Measurements from ENCODE around the gene ATAD3A.

GRCh38 chr1:1556505-1556904 lies 44.5 kb downstream of the ATAD3A start:
- TF ChIP-seq ZNF362 (tag by site-specific recombination; IDR thresholded peaks at IDR 0.05) (no peak), ZNF623 (tag by site-specific recombination; IDR thresholded peaks at IDR 0.05) (no peak), SETDB1 (IDR thresholded peaks at IDR 0.05; ENCODE audit: insufficient read length, low read length) (no peak), ZBTB1 (tag by site-specific recombination; IDR thresholded peaks at IDR 0.05) (no peak), CTCF (tag by site-specific recombination; IDR thresholded peaks at IDR 0.05) (no peak), ZNF776 (tag by site-specific recombination; IDR thresholded peaks at IDR 0.05; ENCODE audit: borderline replicate concordance) (no peak), ZNF121 (tag by site-specific recombination; IDR thresholded peaks at IDR 0.05) (no peak), TCF7L2 (IDR thresholded peaks at IDR 0.05; ENCODE audit: borderline replicate concordance, low read depth, low read length) (no peak), ZNF341 (tag by site-specific recombination; IDR thresholded peaks at IDR 0.05; ENCODE audit: low read depth) (no peak), KLF16 (tag by site-specific recombination; IDR thresholded peaks at IDR 0.05) (no peak)
- TF ChIP-seq, protein P1, sequence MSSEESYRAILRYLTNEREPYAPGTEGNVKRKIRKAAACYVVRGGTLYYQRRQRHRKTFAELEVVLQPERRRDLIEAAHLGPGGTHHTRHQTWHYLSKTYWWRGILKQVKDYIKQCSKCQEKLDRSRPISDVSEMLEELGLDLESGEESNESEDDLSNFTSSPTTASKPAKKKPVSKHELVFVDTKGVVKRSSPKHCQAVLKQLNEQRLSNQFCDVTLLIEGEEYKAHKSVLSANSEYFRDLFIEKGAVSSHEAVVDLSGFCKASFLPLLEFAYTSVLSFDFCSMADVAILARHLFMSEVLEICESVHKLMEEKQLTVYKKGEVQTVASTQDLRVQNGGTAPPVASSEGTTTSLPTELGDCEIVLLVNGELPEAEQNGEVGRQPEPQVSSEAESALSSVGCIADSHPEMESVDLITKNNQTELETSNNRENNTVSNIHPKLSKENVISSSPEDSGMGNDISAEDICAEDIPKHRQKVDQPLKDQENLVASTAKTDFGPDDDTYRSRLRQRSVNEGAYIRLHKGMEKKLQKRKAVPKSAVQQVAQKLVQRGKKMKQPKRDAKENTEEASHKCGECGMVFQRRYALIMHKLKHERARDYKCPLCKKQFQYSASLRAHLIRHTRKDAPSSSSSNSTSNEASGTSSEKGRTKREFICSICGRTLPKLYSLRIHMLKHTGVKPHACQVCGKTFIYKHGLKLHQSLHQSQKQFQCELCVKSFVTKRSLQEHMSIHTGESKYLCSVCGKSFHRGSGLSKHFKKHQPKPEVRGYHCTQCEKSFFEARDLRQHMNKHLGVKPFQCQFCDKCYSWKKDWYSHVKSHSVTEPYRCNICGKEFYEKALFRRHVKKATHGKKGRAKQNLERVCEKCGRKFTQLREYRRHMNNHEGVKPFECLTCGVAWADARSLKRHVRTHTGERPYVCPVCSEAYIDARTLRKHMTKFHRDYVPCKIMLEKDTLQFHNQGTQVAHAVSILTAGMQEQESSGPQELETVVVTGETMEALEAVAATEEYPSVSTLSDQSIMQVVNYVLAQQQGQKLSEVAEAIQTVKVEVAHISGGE (tag by site-specific recombination; conservative IDR thresholded peaks at IDR 0.05; ENCODE audit: low read depth), result no peak
- TF ChIP-seq, protein P2, sequence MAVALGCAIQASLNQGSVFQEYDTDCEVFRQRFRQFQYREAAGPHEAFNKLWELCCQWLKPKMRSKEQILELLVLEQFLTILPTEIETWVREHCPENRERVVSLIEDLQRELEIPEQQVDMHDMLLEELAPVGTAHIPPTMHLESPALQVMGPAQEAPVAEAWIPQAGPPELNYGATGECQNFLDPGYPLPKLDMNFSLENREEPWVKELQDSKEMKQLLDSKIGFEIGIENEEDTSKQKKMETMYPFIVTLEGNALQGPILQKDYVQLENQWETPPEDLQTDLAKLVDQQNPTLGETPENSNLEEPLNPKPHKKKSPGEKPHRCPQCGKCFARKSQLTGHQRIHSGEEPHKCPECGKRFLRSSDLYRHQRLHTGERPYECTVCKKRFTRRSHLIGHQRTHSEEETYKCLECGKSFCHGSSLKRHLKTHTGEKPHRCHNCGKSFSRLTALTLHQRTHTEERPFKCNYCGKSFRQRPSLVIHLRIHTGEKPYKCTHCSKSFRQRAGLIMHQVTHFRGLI (tag by site-specific recombination; IDR thresholded peaks at IDR 0.05), result no peak
